NCI-H146 treated with DMSO at 0.1 percent for 48 hours (cell line): Measurements from ENCODE around the gene CBL.
"Not testable (repeated sequence)": the region's sequence is repeated elsewhere in the genome, so short reads cannot be mapped to it uniquely, and the experiment has no call there.

ENCODE experiments used
- DNase-seq: peaks from one replicate; lab custom pipeline; 2025; ENCODE audit not compliant: unreplicated experiment; lab: John Stamatoyannopoulos, UW

CBL gene

GRCh38 chr11:119184399-119184798, 21.7 kb upstream of the CBL start:
- not testable (repeated sequence) for DNase-seq

GRCh38 chr11:119185981-119186634, 20.0 kb upstream of the CBL start:
- no peak for DNase-seq

DNA sequence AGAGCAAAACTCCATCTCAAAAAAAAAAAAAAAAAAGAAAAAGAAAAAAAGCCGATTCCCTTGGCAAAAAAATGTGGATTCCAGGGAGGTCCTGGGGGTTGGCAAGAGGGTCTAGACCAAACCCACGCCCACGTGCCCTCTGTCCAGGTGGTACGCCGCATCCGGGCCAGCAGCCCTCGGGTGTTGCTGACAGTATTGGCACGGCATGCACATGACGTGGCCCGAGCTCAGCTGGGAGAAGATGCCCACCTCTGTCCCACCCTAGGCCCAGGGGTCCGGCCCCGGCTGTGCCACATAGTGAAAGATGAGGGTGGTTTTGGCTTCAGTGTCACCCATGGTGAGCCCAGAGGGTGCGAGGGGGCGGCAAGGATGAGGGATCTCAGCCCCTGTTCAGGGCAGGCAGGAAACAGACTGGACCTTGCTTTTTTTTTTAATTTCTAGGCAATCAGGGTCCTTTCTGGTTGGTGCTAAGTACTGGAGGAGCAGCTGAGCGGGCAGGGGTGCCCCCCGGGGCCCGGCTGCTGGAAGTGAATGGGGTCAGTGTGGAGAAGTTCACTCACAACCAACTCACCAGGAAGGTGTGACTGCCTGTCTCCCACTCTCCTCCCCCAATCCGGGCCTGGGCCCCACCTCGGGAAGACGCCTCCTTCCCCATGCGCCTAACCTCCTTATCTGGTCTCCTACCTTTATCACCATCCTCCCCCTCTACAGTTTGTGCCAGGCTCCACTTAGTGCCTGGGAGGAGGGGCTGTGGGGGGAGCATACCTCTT, 18.8 kb upstream of the CBL start:
- no peak for DNase-seq

DNA sequence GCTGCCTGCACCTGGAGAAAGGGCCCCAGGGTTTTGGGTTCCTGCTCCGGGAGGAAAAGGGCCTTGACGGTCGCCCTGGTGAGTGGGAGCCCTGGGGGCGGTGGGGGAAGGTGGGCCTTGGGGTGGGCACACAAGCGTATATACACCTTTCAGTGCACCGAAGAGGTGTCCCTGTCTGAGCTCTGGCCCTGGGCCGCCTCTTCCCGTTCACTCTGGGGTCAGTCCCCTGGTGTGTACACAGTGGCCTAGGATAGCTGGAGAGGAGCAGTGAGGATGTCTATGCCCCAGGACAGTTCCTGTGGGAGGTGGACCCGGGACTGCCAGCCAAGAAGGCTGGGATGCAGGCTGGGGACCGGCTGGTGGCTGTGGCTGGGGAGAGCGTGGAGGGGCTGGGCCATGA, 18.1 kb upstream of the CBL start:
- DNase-seq: no peak

GRCh38 chr11:119188887-119189286, 17.3 kb upstream of the CBL start:
- DNase-seq: no peak

DNA sequence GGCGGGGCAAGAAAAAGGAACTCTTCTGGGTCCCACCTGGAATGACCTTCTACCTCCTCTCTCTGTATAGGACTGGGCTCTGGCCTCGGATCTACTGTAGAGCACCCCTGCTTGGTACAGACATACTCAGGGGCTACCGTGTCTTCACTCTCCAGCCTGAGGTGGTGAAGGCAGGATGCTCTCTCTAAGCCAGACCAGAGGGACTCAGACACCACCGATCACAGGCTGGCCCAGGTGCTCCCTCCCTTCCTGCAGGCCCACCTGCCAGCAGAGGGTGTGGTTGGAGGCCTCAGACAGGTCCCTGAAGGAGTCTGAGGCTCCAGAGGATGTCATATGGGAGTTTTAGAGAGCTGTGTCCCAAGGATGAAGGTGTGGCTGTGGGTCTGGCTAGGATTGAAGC, 16.7 kb upstream of the CBL start:
- no peak for DNase-seq

DNA sequence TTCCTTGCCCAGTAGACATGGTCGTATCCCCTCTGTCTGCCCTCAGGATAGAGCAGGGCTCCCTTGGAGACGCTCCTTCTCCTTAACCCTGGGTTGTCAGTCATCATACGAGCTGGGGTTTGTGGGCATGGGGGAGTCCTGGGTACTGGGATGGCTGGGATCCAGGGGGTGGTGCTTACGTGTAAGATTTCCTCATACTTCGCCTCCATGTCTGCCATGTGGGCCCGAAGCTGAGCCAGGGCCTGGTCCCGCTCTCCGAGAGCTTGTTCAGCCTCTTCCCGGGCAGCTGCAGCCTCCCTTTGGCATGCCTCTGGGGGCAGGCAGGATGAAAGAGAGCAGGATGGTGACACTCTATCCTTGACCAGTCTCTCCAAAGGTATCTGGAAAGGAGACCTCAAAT, 15.6 kb upstream of the CBL start:
- DNase-seq: no peak

- not testable (repeated sequence) for DNase-seq
Measured at GRCh38 chr11:119191265-119191664, 14.9 kb upstream of the CBL start.

DNA sequence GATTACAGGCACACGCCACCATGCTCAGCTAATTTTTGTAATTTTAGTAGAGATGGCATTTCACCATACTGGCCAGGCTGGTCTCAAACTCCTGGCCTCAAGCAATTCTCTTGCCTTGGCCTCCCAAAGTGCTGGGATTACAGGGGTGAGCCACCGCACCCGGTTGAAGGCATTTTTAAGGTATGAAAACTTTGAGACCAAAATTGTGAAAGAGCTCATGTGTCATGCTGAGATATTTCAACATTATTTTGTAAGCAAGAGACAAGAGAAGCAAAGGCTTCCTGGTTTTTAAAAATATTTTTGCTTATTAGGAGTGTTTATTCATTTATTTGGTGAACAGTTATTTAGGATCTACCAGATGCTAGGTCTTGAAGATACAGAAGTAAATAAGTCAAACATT, 14.0 kb upstream of the CBL start:
- no peak for DNase-seq

DNA sequence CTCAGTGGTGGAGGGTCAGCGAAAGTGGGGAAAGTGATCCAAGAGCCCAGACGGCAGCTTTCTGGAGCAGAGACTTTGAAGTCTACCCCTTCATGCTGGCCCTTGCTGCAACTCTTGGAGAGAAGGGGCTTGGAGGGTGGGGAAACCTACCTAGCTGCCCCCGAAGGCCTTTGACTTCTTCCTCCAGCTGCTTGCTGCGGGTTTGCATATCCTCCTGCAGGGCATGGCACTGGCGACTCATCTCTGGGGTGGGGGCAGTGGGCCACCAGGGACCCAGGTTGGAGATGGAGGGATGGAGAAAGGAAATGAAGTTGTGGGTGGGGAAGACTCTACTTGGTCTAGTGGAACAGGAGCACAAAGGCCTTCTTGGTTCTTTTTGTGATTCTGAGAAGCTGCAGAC, 13.1 kb upstream of the CBL start:
- DNase-seq: no peak

- DNase-seq: no peak
Measured at GRCh38 chr11:119193626-119194025, 12.5 kb upstream of the CBL start.

DNA sequence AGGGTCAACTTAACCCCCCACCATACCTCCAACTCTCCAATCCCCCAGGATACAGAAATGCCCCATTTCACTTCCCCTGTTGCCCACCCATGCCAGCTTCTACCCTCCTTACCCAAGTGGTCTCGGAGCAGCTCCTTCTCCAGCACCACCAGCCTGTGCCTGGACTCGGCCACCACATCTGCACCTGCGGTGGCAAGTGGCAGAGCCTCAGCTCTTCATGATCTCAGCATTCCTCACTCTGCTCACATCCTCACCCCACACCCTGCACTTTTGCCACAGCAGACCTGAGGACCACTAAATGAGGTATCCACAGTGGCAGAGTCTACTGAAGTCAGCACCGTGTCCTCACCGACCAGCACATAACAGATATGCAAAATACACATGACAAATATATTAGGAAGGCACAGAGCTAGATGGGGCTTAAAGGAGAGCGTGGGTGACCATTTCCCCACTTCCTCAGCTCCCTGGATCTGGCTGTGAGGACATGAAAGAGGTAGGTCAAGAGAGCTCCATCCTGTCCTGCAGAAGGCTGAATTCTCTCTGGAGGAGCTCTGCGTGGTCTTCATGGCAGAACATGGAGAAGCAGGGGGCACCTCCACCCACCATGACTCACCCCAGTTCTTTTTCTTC, 11.2 kb upstream of the CBL start:
- no peak for DNase-seq

- peak; percentile 85 for DNase-seq
Measured at GRCh38 chr11:119195680-119196079, 10.5 kb upstream of the CBL start.

DNA sequence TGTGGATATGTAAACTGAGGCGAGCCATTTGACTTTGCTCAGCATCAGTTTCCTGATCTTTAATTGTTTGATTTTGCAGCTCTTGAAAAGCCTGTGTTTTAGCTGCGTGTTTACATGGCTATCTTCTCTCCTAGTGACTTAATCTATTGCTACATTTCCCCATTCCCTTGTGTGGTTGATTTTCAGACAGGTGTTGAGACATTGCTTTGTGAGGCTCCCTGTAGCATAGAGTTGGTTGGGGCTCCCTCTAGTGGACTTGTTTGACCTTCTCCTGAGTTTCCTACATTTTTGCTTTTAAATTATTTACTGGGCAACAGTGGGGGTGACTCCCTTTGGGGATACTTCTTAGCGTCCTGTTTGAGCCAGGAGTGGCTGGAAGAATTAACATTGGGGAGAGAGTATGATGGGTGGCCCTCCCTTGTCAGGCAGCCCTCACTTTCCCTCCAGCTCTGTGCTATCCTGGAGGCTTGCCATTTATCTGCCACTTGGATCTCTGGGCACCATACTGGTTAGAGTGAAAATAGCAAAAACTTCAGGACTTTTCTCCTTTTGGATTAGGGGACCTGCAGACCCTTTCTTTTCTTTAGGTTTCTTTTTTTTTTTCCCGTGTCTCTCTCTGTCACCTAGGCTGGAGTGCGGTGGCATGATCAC, 9.2 kb upstream of the CBL start:
- peak; percentile 89 for DNase-seq

- DNase-seq: no peak
Measured at GRCh38 chr11:119198925-119199324, 7.2 kb upstream of the CBL start.

DNA sequence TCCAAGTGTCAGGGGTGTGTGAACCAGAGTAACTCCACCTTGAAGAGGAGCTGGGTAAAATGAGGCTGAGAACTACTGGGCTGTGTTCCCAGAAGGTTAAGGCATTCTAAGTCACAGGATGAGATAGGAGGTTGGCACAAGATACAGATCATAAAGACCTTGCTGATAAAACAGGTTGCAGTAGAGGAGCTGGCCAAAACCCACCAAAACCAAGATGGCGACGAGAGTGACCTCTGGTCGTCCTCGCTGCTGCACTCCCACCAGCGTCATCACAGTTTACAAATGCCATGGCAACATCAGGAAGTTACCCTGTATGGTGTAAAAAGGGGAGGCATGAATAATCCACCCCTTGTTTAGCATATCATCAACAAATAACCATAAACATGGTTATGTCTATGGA, 4.9 kb upstream of the CBL start:
- not testable (repeated sequence) for DNase-seq

GRCh38 chr11:119202554-119202953, 3.6 kb upstream of the CBL start:
- no peak for DNase-seq

GRCh38 chr11:119204066-119204465, 2.1 kb upstream of the CBL start:
- DNase-seq: no peak

DNA sequence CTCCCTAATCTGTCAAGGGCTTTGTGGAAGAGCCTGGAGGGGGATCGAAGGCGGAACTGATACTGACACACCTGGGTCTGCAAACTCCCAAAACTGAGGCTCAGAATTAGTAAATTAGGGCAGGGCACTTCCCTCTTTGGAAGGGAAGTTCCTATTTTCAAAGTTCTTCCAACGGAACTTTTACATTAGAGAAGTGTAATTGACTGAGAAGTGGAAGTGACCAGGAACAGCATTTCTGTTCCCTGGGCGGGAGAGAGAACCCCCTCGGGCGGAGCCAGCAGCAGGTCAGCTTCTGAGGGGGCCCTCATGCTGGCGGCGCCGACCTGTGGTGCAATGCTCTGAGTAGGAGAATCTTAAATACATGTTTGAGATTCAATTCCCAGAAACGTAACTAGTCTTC, 1.1 kb upstream of the CBL start:
- DNase-seq: no peak

DNA sequence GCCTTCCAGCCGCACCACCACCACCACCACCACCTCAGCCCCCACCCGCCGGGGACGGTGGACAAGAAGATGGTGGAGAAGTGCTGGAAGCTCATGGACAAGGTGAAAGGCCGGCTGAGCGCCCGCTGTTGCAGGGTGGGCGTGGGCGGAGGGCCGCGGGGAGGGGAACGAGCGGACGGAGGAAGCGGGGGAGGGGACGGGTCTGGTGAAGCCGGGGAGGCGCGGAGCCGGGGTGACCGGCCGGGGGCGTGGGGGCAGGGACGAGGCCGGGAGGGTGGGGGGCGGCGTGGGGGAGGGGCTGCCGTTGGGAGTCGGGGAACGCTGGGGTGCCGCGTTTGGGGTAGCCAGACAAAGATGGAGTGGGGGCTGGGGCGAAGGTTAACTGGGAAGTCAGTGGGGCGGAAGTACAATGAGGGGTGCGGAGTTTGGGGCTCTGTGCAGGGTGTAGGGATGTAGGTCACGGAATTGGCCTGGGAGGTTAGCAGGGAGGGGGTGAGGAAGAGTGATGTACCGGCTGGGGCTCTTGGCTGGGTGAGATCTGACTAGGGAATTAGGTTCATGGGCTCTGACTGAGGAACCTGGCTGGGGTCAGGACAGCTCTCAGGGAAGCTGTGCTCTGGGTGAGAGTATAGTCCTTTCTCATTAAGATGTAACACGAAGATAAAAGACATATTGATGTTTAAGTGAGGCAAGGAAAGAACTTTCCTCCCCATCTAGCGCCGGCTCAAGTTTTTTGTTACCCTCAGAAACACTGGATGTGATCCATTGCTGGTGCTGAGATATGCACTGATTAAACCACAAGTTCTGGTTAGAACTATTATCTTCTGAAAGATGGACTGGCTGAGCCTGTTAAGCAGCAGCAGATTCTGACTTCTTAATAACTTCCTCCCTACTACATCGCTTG, 624 bp downstream of the CBL start:
- no peak for DNase-seq
